Measurements from ENCODE around the gene PIM1. TPM values are rescaled to one million over a fixed set of nuclear protein-coding genes. Genes with fewer than 3 reads are reported as not detected.

The PIM1 gene
- total RNA-seq, 2 experiments from 2014 or later, result 24.7 to 31.4 TPM

- no TSS peak for BruUV-seq (replicated peaks)
- Histone ChIP-seq H3K4me3 (ENCODE audit: low read depth, low read length, poor library complexity, severe bottlenecking) (no peak overlapping the region), H3K27ac (ENCODE audit: low read depth, low read length, poor library complexity, severe bottlenecking) (no peak overlapping the region), H2AFZ (ENCODE audit: low read length) (peak overlapping the region; percentile 71), H3K9me3 (ENCODE audit: low read length) (no peaks in the 10 kb centered on the region), H3K79me2 (ENCODE audit: insufficient read depth, low read depth, low read length) (no peaks in the 10 kb centered on the region), H3K4me1 (ENCODE audit: insufficient read depth, low read length, poor library complexity, severe bottlenecking) (peaks cover 15% of the 10 kb centered on the region), H3K9me2 (ENCODE audit: insufficient read depth, low read length) (no peaks in the 10 kb centered on the region), H4K20me1 (ENCODE audit: insufficient read depth, low read length) (no peaks in the 10 kb centered on the region), H3K36me3 (ENCODE audit: insufficient read depth, low read length) (no peaks in the 10 kb centered on the region), H3K4me2 (ENCODE audit: low read length) (peak overlapping the region; percentile 21; the same call in 1 of the 2 replicates)
- no peak for TF ChIP-seq EZH2phosphoT487 (IDR thresholded peaks at IDR 0.05; ENCODE audit: borderline replicate concordance, low read depth, low read length)
- TF ChIP-seq CTCF (conservative IDR thresholded peaks at IDR 0.05; ENCODE audit: low read length), result no peak
- peak; percentile 25 for DNase-seq (ENCODE audit: low spot score)
- intact Hi-C loops (cut with micrococcal nuclease; ENCODE audit: unreplicated experiment), result no loop called here
- CTCF ChIA-PET (ENCODE audit: unreplicated experiment), result interaction anchor here (0.8 kb wide), 1 partner anchor 11 kb away, joined by 3 read pairs; no protein-coding TSS in a partner anchor
- POLR2A ChIA-PET, result interaction anchor here (0.7 to 1.2 kb wide), 3 partner anchors 11 to 632 kb away, joined by 3 to 8 read pairs (median 4); no protein-coding TSS in a partner anchor
Measured at GRCh38 chr6:37141281-37142049, 28.5 kb upstream of the PIM1 start.

- Histone ChIP-seq H3K9me2 (ENCODE audit: insufficient read depth, low read length) (no peaks in the 10 kb centered on the region), H3K4me2 (ENCODE audit: low read length) (peak overlapping the region; percentile 21; the same call in 1 of the 2 replicates), H3K4me1 (ENCODE audit: insufficient read depth, low read length, poor library complexity, severe bottlenecking) (peaks cover 15% of the 10 kb centered on the region), H3K36me3 (ENCODE audit: insufficient read depth, low read length) (no peaks in the 10 kb centered on the region), H3K9me3 (ENCODE audit: low read length) (no peaks in the 10 kb centered on the region), H3K79me2 (ENCODE audit: insufficient read depth, low read depth, low read length) (no peaks in the 10 kb centered on the region), H3K4me3 (ENCODE audit: low read depth, low read length, poor library complexity, severe bottlenecking) (no peak overlapping the region), H2AFZ (ENCODE audit: low read length) (peak overlapping the region; percentile 71), H4K20me1 (ENCODE audit: insufficient read depth, low read length) (no peaks in the 10 kb centered on the region), H3K27ac (ENCODE audit: low read depth, low read length, poor library complexity, severe bottlenecking) (no peak overlapping the region)
- no peak for DNase-seq (ENCODE audit: low spot score)
- POLR2A ChIA-PET, result interaction anchor here (0.7 to 1.2 kb wide), 2 partner anchors 10 to 633 kb away, joined by 4 to 8 read pairs; no protein-coding TSS in a partner anchor
- CTCF ChIA-PET (ENCODE audit: unreplicated experiment), result interaction anchor here (0.8 kb wide), 1 partner anchor 12 kb away, joined by 3 read pairs; no protein-coding TSS in a partner anchor
- no TSS peak for BruUV-seq (replicated peaks)
- intact Hi-C loops (cut with micrococcal nuclease; ENCODE audit: unreplicated experiment), result no loop called here
- TF ChIP-seq EZH2phosphoT487 (IDR thresholded peaks at IDR 0.05; ENCODE audit: borderline replicate concordance, low read depth, low read length) (no peak), CTCF (conservative IDR thresholded peaks at IDR 0.05; ENCODE audit: low read length) (no peak)
Measured at GRCh38 chr6:37142050-37142614, 27.8 kb upstream of the PIM1 start.
